GM06990 (cell line): ENCODE data around the gene SLC49A4.

Source experiments
- DNase-seq: peaks from one replicate; pipeline ENCODE4 v3.0.0-alpha.2; 2011; ENCODE audit not compliant: insufficient read length; ENCODE audit errors: extremely low read depth
- H3K27me3 ChIP-seq: replicated peaks from 2 replicates; pipeline ENCODE4 v1.6.0; 2011; ENCODE audit warnings: low read length; ENCODE audit not compliant: control insufficient read depth, insufficient read depth
- H3K36me3 ChIP-seq: 2 replicates; pipeline ENCODE4 v1.5.1; 2011; ENCODE audit warnings: low read length; ENCODE audit not compliant: control insufficient read depth, insufficient read depth
- H3K4me3 ChIP-seq: replicated peaks from 2 replicates; pipeline ENCODE4 v1.5.1; 2011; ENCODE audit warnings: low read depth, mild to moderate bottlenecking, control low read depth, low read length
- TF ChIP-seq, protein P1 (sequence below): IDR thresholded peaks from 2 replicates; pipeline ENCODE4 v1.5.1; 2011; ENCODE audit warnings: low read length, control low read depth, mild to moderate bottlenecking, inconsistent platforms; ENCODE audit not compliant: insufficient read depth, poor library complexity, severe bottlenecking

The SLC49A4 gene

DNA sequence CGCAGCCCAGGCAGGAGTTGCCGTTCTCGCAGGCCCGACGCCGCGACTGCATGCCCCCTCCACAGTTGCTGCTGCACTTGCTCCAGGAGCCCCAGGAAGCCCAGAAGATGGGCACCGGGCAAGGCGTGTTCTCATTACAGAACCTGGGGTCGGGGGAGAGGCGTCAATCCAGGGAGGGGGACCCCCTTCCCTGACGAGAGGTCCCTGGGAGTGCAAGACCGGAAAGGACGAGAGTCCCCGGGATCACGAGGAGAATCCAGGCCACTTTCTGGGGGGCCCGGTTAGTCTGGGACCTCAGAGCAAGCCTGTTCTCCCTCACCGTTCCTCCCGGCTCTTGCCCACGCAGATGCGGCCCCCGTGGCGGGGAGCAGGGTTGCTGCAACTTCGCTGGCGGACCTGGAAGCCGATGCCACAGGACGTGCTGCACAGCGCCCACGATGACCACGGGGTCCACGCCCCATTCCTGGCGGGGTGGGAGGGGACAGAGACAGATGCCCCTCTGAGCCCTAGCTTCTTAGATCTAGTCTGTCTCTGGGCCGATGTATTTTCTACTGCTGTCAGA lies 118.8 kb downstream of the SLC49A4 start:
- no peaks in the 10 kb centered on the region; the same call in 1 of the 2 replicates for H3K27me3 ChIP-seq
- H3K36me3 ChIP-seq, result no peaks in the 10 kb centered on the region
- no peak overlapping the region for H3K4me3 ChIP-seq
- DNase-seq, result no peak
- TF ChIP-seq, protein P1, sequence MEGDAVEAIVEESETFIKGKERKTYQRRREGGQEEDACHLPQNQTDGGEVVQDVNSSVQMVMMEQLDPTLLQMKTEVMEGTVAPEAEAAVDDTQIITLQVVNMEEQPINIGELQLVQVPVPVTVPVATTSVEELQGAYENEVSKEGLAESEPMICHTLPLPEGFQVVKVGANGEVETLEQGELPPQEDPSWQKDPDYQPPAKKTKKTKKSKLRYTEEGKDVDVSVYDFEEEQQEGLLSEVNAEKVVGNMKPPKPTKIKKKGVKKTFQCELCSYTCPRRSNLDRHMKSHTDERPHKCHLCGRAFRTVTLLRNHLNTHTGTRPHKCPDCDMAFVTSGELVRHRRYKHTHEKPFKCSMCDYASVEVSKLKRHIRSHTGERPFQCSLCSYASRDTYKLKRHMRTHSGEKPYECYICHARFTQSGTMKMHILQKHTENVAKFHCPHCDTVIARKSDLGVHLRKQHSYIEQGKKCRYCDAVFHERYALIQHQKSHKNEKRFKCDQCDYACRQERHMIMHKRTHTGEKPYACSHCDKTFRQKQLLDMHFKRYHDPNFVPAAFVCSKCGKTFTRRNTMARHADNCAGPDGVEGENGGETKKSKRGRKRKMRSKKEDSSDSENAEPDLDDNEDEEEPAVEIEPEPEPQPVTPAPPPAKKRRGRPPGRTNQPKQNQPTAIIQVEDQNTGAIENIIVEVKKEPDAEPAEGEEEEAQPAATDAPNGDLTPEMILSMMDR, result no peak

DNA sequence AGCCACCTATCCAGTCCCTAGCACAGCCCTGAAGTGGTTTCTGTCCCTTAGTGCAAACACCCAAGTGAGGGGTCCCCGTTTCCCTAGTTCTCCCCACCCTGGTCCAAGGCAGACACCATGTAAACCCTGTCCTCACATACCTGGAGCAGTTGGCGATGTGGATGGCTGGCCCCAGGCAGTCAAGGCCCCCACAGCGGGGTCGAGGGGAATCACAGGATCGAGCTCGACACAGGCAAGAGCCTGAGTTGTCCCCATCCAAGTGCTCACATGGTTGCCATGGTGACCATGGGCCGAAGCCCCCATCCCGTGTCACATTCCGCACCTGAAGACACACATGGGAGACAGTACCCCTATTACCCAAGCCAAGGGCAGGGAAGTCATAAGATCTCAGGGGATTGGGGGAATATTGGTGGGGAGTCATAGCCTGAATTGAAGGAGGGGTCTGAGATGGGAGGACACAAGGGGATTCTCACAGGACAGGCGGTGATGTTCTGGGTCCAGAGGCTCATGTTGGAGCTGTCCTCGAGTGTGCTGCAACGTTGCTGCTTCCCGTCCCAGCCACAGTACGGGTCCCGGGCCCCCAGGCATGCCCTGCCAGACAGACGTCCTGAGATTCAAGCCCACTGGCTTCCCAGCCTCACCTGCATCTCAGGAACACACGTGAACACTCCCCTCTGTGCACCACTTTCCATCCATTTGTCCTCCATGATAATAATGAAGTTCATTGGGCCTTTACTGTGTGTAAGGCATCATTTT lies 120.6 kb downstream of the SLC49A4 start:
- Histone ChIP-seq H3K27me3 (no peaks in the 10 kb centered on the region; the same call in 1 of the 2 replicates), H3K36me3 (no peaks in the 10 kb centered on the region), H3K4me3 (no peak overlapping the region)
- TF ChIP-seq, protein P1, result no peak
- DNase-seq, result no peak

DNA sequence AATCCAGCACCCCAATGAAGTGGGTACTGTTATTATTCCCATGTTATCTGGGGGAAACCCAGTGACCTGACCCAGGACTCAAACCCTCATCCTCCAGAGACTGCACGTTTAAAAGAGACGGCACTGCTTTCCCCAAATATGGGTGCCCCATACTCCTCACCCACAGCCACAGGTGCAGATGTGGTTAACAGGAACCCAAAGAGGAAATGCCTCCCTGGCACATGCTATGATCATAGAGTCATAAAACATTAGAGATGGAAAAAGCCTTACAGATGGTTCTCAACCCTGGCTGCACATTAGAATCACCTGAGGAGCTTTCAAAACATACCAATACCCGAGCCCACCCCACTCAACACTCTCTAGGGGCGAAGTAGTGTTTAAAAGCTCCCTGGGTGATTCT lies 121.2 kb downstream of the SLC49A4 start:
- no peak for DNase-seq
- peaks cover 3% of the 10 kb centered on the region; the same call in 1 of the 2 replicates for H3K27me3 ChIP-seq
- H3K4me3 ChIP-seq, result no peak overlapping the region
- TF ChIP-seq, protein P1, result no peak
- no peaks in the 10 kb centered on the region for H3K36me3 ChIP-seq

DNA sequence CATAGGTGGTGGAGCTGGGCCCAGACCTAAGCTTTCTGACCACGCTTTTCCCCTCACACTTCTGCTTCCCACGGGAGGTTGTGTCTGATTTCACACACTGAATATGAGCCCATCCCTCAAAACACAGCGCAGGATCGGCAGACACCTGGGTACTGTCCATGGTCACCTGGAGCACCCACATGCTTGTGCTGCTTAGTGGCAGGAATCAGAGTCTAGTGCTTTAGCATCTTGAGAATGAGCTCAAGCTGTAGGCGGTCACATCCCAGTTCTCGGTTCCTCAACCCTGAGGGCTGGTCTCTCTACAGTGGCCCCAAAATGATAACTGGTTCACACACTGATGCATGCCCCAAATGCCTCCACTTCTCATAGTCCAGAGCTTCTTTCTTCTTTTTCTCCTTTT lies 121.7 kb downstream of the SLC49A4 start:
- TF ChIP-seq, protein P1, result no peak
- DNase-seq, result no peak
- peaks cover 3% of the 10 kb centered on the region; the same call in 1 of the 2 replicates for H3K27me3 ChIP-seq

DNA sequence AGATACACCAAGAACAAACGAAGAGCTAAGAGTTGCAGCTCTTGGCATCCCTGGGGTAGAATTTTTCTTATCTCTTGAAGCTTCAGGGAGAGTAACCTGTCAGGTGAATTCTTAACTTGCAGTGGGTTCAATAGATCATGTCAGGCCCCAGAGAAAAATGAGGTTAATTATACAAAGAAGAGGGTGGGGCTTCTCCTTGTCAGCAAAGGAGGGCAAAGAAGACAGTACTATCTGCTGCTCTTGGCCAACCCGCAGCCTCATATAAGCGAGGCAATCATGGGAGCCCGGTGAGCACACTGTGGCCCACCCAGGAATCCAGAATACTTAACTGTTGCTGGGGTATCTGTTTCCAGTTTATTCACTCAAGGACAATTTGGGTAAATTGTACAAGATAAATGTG lies 122.5 kb downstream of the SLC49A4 start:
- Histone ChIP-seq H3K27me3 (peaks cover 3% of the 10 kb centered on the region; the same call in 1 of the 2 replicates), H3K36me3 (no peaks in the 10 kb centered on the region), H3K4me3 (no peak overlapping the region)
- TF ChIP-seq, protein P1, result no peak
- no peak for DNase-seq

More for the DNA sequence above, 121.7 kb downstream of the SLC49A4 start:
- Histone ChIP-seq H3K4me3 (no peak overlapping the region), H3K36me3 (no peaks in the 10 kb centered on the region)
